ENCODE measurements around the gene VWDE. TPM values are rescaled to one million over a fixed set of nuclear protein-coding genes. Genes with fewer than 3 reads are reported as not detected.

VWDE gene
- total and polyA plus RNA-seq, 4 donors = 0.15 to 1.7 (median 1.0) TPM

DNA sequence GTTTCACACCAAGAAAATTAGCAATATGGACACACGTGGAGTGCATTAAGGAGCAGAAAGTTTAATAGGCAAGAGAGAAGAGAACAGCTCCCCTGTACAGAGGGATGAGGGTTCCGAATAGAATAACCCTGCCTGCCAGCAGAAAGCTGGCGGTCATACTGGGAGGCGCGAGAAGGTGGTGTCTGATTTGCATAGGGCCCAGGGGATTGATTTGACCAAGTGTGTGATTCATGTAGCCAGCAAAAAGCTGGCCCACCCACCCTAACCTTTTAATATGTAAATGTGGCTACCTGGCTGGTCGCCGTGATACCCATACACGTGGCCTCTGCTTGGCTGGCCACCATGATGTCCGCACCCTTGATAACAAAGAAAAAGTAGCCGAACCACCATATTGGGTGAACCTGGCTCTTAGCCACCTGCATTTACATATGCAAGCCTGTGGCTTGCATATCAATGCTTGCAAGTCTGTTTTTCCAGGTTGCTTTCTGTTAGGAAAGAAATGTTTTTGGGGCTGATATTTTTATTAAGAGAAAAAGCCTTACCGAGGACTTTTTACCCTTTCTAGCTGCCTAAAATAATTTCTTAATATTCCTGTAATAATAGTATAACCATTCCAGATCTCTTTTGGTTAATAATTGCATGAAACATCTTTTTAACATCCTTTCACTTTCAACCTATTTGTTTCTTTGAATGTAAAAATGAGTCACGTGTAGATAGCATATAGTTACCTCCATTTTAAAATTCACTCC, 20.5 kb upstream of the VWDE start:
- Histone ChIP-seq H3K4me3 (no peak overlapping the region), H3K27me3 (ENCODE audit: control insufficient read depth in 3 of 3, insufficient read depth in 3 of 3, low read length in 2 of 3) (peaks cover 0 to 2% (median 0%) of the 10 kb centered on the region in 3 donors), H3K9ac (ENCODE audit: insufficient read depth in 1 of 2, low read length in 2 of 2) (no peak overlapping the region), H3K27ac (ENCODE audit: low read depth in 1 of 2, low read length in 1 of 2) (no peak overlapping the region), H3K36me3 (ENCODE audit: control insufficient read depth in 4 of 4, insufficient read depth in 4 of 4, low read length in 4 of 4) (no peaks in the 10 kb centered on the region), H3K9me3 (ENCODE audit: control insufficient read depth in 4 of 4, insufficient read depth in 3 of 4, low read length in 3 of 4) (peaks cover 0 to 3% (median 0%) of the 10 kb centered on the region in 4 donors), H3K4me1 (ENCODE audit: control insufficient read depth in 5 of 5, insufficient read depth in 5 of 5, low read length in 5 of 5) (no peaks in the 10 kb centered on the region)
- no peak for TF ChIP-seq CTCF (IDR thresholded peaks at IDR 0.05; ENCODE audit: control extremely low read depth, extremely low read depth)
- no peak for ATAC-seq (ENCODE audit: insufficient read depth, low FRiP score)
- WGBS, 2 donors = 71 to 80% methylated on average over 12 of the region's 12 CpGs
- DNase-seq = no peak

- H3K9me3 ChIP-seq (ENCODE audit: control insufficient read depth in 4 of 4, insufficient read depth in 3 of 4, low read length in 3 of 4) = peaks cover 0 to 3% (median 0%) of the 10 kb centered on the region in 4 donors
- no peak for TF ChIP-seq CTCF (IDR thresholded peaks at IDR 0.05; ENCODE audit: control extremely low read depth, extremely low read depth)
- H3K4me1 ChIP-seq (ENCODE audit: control insufficient read depth in 5 of 5, insufficient read depth in 5 of 5, low read length in 5 of 5) = no peaks in the 10 kb centered on the region
- H3K27me3 ChIP-seq (ENCODE audit: control insufficient read depth in 3 of 3, insufficient read depth in 3 of 3, low read length in 2 of 3) = peaks cover 0 to 2% (median 0%) of the 10 kb centered on the region in 3 donors
- no peak for ATAC-seq (ENCODE audit: insufficient read depth, low FRiP score)
- 72 to 78% methylated on average over 8 of the region's 8 CpGs for WGBS, 2 donors
- H3K36me3 ChIP-seq (ENCODE audit: control insufficient read depth in 4 of 4, insufficient read depth in 4 of 4, low read length in 4 of 4) = no peaks in the 10 kb centered on the region
- DNase-seq = no peak
- H3K4me3 ChIP-seq = no peak overlapping the region
- no peak overlapping the region for H3K9ac ChIP-seq (ENCODE audit: insufficient read depth in 1 of 2, low read length in 2 of 2)
- no peak overlapping the region for H3K27ac ChIP-seq (ENCODE audit: low read depth in 1 of 2, low read length in 1 of 2)
These were observed 19.8 kb upstream of the VWDE start for GRCh38 chr7:12423355-12423996.

GRCh38 chr7:12422554-12423320, 19.1 kb upstream of the VWDE start:
- ATAC-seq (ENCODE audit: insufficient read depth, low FRiP score) = no peak
- H3K4me1 ChIP-seq (ENCODE audit: control insufficient read depth in 5 of 5, insufficient read depth in 5 of 5, low read length in 5 of 5) = no peaks in the 10 kb centered on the region
- 71 to 76% methylated on average over 4 of the region's 4 CpGs for WGBS, 2 donors

More at GRCh38 chr7:12422554-12423320, 19.1 kb upstream of the VWDE start:
- TF ChIP-seq CTCF (IDR thresholded peaks at IDR 0.05; ENCODE audit: control extremely low read depth, extremely low read depth) = no peak
- Histone ChIP-seq H3K36me3 (ENCODE audit: control insufficient read depth in 4 of 4, insufficient read depth in 4 of 4, low read length in 4 of 4) (no peaks in the 10 kb centered on the region), H3K4me3 (no peak overlapping the region), H3K27ac (ENCODE audit: low read depth in 1 of 2, low read length in 1 of 2) (no peak overlapping the region), H3K27me3 (ENCODE audit: control insufficient read depth in 3 of 3, insufficient read depth in 3 of 3, low read length in 2 of 3) (peaks cover 0 to 2% (median 0%) of the 10 kb centered on the region in 3 donors), H3K9ac (ENCODE audit: insufficient read depth in 1 of 2, low read length in 2 of 2) (no peak overlapping the region), H3K9me3 (ENCODE audit: control insufficient read depth in 4 of 4, insufficient read depth in 3 of 4, low read length in 3 of 4) (peaks cover 0 to 3% (median 0%) of the 10 kb centered on the region in 4 donors)
- DNase-seq = no peak
